ENCODE results near the gene GYG2.

The GYG2 gene

DNA sequence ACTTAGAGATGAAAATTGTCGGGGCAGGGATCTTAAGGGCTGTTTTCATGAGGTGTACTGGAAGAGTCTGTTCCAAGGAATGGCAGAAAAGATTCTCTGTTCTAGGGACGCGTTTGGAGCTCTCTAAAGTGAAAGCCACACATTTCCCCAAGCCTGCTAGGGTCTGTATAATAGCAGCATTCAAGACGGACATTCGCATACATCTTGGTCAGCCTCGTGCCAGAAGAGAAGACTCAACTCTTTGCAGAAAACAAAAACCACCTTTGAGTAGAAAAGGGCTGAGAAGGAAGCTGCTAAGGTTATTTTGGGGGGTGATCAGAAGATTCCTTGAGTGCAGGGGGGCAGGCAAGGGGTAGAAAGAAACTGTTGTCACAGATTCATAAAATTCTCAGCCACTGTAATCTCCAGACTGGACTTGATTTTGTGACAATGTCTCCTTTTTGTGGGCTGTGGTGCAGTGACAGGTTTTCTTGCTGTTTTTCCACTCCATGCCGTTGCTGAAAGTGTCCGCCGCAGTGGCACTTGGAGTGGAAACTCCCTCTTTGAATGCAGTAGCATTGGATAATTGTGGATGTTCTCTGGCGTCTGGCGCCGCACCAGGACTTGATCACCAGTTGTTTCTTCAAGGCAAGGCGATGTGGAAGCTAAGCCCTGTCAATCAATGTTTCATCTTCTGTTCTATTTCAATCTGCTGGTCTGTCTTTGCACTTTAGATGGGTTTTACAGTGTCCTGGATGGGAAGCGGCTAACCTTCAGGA is 2.9 kb downstream of the GYG2 start:
- no peak for DNase-seq (ENCODE audit: low read depth)
- H3K4me3 ChIP-seq (ENCODE audit: low read depth, low read length), result no peak overlapping the region
- TF ChIP-seq CTCF (conservative IDR thresholded peaks at IDR 0.05; ENCODE audit: low read depth, low read length), result no peak

GRCh38 chrX:2837961-2838360 is 9.2 kb downstream of the GYG2 start:
- TF ChIP-seq CTCF (conservative IDR thresholded peaks at IDR 0.05; ENCODE audit: low read depth, low read length), result no peak
- DNase-seq (ENCODE audit: low read depth), result no peak

DNA sequence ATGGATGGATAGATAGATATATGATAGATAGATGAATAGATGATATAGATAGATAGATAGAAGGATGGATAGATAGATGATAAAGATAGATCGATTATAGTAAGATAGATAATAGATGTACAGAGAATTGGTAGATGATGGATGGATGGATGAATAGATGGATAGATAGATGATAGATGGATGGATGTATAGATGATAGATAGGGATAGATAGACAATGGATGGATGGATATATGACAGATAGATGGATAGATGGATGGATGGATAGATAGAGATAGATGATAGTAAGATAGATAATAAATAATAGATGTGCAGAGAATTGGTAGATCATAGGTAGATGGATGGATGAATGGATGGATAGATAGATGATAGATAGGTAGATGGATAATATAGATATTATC is 12.2 kb downstream of the GYG2 start:
- H3K4me3 ChIP-seq (ENCODE audit: low read depth, low read length), result no peak overlapping the region
- no peak for DNase-seq (ENCODE audit: low read depth)
- TF ChIP-seq CTCF (conservative IDR thresholded peaks at IDR 0.05; ENCODE audit: low read depth, low read length), result no peak

More at GRCh38 chrX:2837961-2838360, 9.2 kb downstream of the GYG2 start:
- no peak overlapping the region for H3K4me3 ChIP-seq (ENCODE audit: low read depth, low read length)

GRCh38 chrX:2841537-2841936 is 12.8 kb downstream of the GYG2 start:
- DNase-seq (ENCODE audit: low read depth), result peak; percentile 85
- no peak for TF ChIP-seq CTCF (conservative IDR thresholded peaks at IDR 0.05; ENCODE audit: low read depth, low read length)
- H3K4me3 ChIP-seq (ENCODE audit: low read depth, low read length), result no peak overlapping the region

DNA sequence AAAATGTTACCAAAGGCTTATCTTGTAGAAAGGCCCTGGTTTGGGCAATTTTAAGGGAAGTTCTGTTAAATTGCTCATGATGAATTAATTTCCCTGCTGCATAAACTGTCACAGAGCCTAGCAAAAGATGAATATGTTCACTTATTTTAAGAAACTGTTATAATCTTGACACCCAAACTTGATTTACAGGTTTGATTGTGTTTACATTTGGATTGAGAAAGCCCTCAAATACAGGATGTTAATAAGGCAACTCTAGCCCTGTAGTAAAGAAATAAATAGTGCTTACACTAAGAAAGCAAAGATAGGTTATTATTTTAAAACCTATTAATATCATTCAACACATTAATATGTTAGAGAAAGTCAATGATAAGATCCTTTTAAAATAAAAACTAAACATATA is 18.3 kb downstream of the GYG2 start:
- DNase-seq (ENCODE audit: low read depth), result no peak
- TF ChIP-seq CTCF (conservative IDR thresholded peaks at IDR 0.05; ENCODE audit: low read depth, low read length), result no peak
- H3K4me3 ChIP-seq (ENCODE audit: low read depth, low read length), result no peak overlapping the region

DNA sequence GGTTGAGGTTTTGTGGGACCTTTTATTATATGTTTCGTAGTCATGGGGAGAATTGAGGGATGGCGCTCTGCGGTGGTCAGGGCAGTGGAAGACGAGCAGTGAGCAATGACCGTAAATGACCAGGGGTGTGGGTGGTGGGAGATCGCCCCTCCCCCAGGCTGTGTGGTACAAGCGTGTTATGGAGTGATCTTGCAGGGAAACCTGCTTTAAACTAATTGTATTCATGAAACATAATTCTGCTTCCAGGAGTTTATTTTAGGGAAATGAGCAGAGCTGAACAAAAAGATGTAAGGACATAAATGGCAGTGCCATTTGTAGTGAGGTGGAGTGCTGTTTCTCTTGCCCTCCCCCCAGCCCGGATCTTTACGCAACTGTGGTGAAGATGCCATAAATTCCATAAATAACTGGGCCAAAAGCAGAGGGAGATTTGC is 20.2 kb downstream of the GYG2 start:
- TF ChIP-seq CTCF (conservative IDR thresholded peaks at IDR 0.05; ENCODE audit: low read depth, low read length), result no peak
- DNase-seq (ENCODE audit: low read depth), result peak; percentile 76
- no peak overlapping the region for H3K4me3 ChIP-seq (ENCODE audit: low read depth, low read length)

GRCh38 chrX:2854918-2855317 is 26.2 kb downstream of the GYG2 start:
- TF ChIP-seq CTCF (conservative IDR thresholded peaks at IDR 0.05; ENCODE audit: low read depth, low read length), result no peak
- no peak overlapping the region for H3K4me3 ChIP-seq (ENCODE audit: low read depth, low read length)
- DNase-seq (ENCODE audit: low read depth), result no peak
